ENCODE results near the gene FOXK2. TPM values are rescaled to one million over a fixed set of nuclear protein-coding genes. Genes with fewer than 3 reads are reported as not detected.
A peak's percentile ranks its signal among the peaks of the same experiment; 100 is the strongest.

FOXK2 gene
- total and polyA plus RNA-seq, 8 donors, result 17.7 to 27.9 (median 19.8) TPM

- no peaks in the 10 kb centered on the region for H3K9me3 ChIP-seq
- no peaks in the 10 kb centered on the region for H3K4me1 ChIP-seq
- no peak overlapping the region for H3K4me3 ChIP-seq
- no peaks in the 10 kb centered on the region for H3K27me3 ChIP-seq
- TF ChIP-seq, protein P1, sequence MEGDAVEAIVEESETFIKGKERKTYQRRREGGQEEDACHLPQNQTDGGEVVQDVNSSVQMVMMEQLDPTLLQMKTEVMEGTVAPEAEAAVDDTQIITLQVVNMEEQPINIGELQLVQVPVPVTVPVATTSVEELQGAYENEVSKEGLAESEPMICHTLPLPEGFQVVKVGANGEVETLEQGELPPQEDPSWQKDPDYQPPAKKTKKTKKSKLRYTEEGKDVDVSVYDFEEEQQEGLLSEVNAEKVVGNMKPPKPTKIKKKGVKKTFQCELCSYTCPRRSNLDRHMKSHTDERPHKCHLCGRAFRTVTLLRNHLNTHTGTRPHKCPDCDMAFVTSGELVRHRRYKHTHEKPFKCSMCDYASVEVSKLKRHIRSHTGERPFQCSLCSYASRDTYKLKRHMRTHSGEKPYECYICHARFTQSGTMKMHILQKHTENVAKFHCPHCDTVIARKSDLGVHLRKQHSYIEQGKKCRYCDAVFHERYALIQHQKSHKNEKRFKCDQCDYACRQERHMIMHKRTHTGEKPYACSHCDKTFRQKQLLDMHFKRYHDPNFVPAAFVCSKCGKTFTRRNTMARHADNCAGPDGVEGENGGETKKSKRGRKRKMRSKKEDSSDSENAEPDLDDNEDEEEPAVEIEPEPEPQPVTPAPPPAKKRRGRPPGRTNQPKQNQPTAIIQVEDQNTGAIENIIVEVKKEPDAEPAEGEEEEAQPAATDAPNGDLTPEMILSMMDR (IDR thresholded peaks at IDR 0.05), result no peak
- DNase-seq, result peak in 1 of 6 donors; percentile 49
- 95 to 96% methylated on average over 8 to 21 of the region's 22 CpGs for WGBS, 2 donors
- ATAC-seq, result no peak
- intact Hi-C loops (cut with DNase I), result no loop called here
- no peak overlapping the region for H3K27ac ChIP-seq
- no peak for FAIRE-seq
- peaks cover 4 to 44% (median 18%) of the 10 kb centered on the region in 3 donors for H3K36me3 ChIP-seq
Observed at GRCh38 chr17:82614095-82614631, 94.6 kb downstream of the FOXK2 start.

DNA sequence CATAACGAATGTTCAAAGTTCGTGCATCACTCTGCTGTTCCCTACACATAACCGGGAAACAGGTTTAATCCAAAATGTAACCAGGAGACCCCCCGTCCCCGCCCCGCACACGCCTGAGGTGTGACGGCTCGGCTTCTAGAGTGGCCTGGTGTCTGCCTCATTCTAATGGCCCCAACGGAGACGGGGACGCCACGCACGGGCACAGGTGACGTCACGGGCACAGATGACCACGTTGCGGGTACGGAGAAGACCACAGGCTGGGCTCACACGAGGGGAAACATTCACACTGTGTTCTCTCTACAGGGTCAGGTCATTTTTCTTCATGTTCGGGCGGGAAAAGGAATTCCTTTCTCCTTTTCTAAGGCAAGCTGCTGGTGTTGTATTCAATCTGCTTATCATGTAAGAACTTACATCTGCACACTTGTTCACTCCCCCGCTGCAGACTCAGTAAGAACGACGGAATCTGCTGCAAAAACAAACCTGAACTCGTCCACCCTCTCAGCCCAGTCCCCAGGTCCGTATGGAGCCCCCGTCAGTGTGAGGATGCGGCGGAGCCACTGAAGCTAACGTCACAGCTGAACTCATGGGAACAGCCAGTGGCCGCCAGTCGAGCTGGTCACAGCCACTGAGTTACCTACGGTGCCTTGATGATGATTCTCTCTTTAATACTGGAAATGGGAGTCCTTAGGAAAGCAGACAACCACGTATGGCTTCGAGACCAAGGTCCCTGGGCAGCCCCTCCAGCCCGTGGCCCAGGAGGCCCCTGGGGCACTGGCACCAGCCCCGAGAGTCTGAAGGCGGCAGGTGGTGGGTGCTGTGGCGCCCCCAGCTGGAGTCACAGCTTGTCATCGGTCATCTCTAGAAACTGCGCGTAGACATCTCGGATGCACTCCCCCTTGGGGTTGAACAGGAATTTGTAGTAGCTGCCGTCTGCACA, 95.8 kb downstream of the FOXK2 start:
- no peaks in the 10 kb centered on the region for H3K9me3 ChIP-seq
- WGBS, 2 donors, result 92% methylated on average over 45 of the region's 45 CpGs
- H3K4me3 ChIP-seq, result no peak overlapping the region
- intact Hi-C loops (cut with DNase I), result no loop called here
- H3K36me3 ChIP-seq, result peaks cover 4 to 56% (median 18%) of the 10 kb centered on the region in 3 donors
- DNase-seq (peak in 1 of 6 donors; percentile 50), ATAC-seq (no peak), FAIRE-seq (no peak)
- TF ChIP-seq, protein P1 (IDR thresholded peaks at IDR 0.05), result no peak
- no peaks in the 10 kb centered on the region for H3K4me1 ChIP-seq
- H3K27ac ChIP-seq, result no peak overlapping the region
- no peaks in the 10 kb centered on the region for H3K27me3 ChIP-seq

GRCh38 chr17:82616021-82616711, 96.6 kb downstream of the FOXK2 start:
- Histone ChIP-seq H3K4me3 (no peak overlapping the region), H3K9me3 (no peaks in the 10 kb centered on the region), H3K27me3 (no peaks in the 10 kb centered on the region), H3K4me1 (no peaks in the 10 kb centered on the region), H3K36me3 (peaks cover 5 to 63% (median 21%) of the 10 kb centered on the region in 3 donors), H3K27ac (no peak overlapping the region)
- 84 to 86% methylated on average over 22 of the region's 22 CpGs for WGBS, 2 donors
- TF ChIP-seq, protein P1 (IDR thresholded peaks at IDR 0.05), result no peak
- FAIRE-seq (no peak), ATAC-seq (no peak), DNase-seq (peak in 1 of 6 donors; percentile 50)
- intact Hi-C loops (cut with DNase I), result no loop called here

DNA sequence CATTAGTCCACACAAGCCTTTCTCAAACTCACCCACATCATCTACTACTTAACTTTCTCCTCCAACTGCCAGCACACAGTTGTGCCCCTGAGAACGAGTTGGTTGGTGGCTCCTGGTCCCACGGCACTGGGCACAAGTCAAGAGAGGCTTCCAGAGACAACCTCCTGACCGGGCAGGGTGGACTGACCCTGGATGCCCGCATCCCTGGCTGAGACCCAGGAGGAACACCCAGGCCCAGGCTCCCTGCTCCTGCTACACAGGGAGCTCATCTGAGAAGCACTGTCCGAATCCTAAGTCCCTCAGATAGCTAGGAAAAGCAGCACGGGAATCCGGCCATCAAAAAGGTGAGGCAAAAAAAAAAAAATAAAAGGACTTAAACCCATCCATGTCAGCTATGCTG, 99.7 kb downstream of the FOXK2 start:
- H3K4me3 ChIP-seq, result no peak overlapping the region
- DNase-seq (no peak), FAIRE-seq (no peak), ATAC-seq (no peak)
- TF ChIP-seq, protein P1 (IDR thresholded peaks at IDR 0.05), result no peak
- intact Hi-C loops (cut with DNase I), result no loop called here
- no peaks in the 10 kb centered on the region for H3K9me3 ChIP-seq
- 82 to 91% methylated on average over 7 of the region's 7 CpGs for WGBS, 2 donors
- no peak overlapping the region for H3K27ac ChIP-seq
- no peaks in the 10 kb centered on the region for H3K27me3 ChIP-seq
- peaks cover 8 to 74% (median 32%) of the 10 kb centered on the region in 3 donors for H3K36me3 ChIP-seq
- no peaks in the 10 kb centered on the region for H3K4me1 ChIP-seq
